Thyroid gland (tissue), 4 donors: Measurements from ENCODE around the gene DCD.

Source experiments
- POLR2A ChIP-seq, 2 donors: fragments of 450-650 bp; IDR thresholded peaks; one replicate each; pipeline ENCODE4 v1.6.1; 2017; ENCODE audit warnings: antibody characterized with exemption in 2 of 2, mild to moderate bottlenecking in 2 of 2, moderate library complexity in 1 of 2
- TF ChIP-seq, protein P1 (sequence below), 6 experiments: fragments of 200-600 bp in 3 of 6; fragments of 450-650 bp in 3 of 6; sonication (generic) in 3 of 6; IDR thresholded peaks; one replicate each; pipeline ENCODE4 v1.5.1; 2016 to 2019; ENCODE audit warnings: antibody characterized with exemption in 6 of 6, mild to moderate bottlenecking in 2 of 6, inconsistent platforms in 1 of 6, moderate library complexity in 1 of 6

DNA sequence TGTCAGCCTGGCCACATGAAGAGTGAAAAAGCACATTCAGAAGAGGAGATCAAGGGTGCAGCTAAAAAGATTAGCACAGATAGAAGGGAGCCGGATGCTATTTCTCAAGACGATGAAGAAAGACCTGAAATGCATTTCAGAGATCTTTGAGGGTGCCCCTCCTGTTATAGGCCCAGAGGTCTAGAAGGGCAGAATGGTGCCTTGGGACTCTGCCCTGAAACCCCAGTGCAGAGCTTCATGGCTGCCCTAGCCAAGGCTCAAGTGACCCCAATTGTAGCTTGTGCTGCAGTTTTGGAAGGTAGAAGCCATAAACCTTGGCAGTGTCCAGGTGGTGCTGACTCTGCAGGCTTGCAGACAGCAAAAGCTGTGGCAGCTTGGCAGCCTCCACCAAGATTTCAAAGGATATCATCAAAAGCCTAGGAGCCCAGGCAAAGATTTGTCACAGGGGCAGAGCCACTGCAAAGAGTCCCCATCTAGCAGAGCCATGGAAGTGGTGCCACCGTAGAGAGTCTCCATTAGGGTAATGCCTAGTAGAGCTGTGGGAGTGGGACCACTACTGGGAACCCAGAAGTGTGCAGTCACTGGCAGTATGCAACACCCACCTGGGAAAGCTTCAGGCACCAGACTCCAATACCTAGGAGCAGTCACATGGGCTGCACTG is 19.8 kb downstream of the DCD start:
- TF ChIP-seq, protein P1, sequence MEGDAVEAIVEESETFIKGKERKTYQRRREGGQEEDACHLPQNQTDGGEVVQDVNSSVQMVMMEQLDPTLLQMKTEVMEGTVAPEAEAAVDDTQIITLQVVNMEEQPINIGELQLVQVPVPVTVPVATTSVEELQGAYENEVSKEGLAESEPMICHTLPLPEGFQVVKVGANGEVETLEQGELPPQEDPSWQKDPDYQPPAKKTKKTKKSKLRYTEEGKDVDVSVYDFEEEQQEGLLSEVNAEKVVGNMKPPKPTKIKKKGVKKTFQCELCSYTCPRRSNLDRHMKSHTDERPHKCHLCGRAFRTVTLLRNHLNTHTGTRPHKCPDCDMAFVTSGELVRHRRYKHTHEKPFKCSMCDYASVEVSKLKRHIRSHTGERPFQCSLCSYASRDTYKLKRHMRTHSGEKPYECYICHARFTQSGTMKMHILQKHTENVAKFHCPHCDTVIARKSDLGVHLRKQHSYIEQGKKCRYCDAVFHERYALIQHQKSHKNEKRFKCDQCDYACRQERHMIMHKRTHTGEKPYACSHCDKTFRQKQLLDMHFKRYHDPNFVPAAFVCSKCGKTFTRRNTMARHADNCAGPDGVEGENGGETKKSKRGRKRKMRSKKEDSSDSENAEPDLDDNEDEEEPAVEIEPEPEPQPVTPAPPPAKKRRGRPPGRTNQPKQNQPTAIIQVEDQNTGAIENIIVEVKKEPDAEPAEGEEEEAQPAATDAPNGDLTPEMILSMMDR (IDR thresholded peaks at IDR 0.05), result no peak
- no peak for TF ChIP-seq POLR2A (IDR thresholded peaks at IDR 0.05)
